Jurkat, Clone E6-1 (cell line): ENCODE results near the gene CFAP161. TPM values are rescaled to one million over a fixed set of nuclear protein-coding genes. Genes with fewer than 3 reads are reported as not detected.

ENCODE experiments used
- DNase-seq: peaks from one replicate; pipeline ENCODE4 v3.0.0-alpha.2; 2011; ENCODE audit warnings: low read depth, low spot score
- H3K4me3 ChIP-seq: 2 replicates; pipeline ENCODE4 v1.5.1; 2011; ENCODE audit warnings: mild to moderate bottlenecking, low read length, control low read depth, moderate library complexity
- polyA plus RNA-seq: library from polyadenylated mRNA; unstranded; fragments of >200 nt; gene quantifications from one replicate; pipeline ENCODE4 v1.2.1, GENCODE V29; 2012; ENCODE audit warnings: missing spikeins; ENCODE audit not compliant: insufficient read length, insufficient read depth

Gene CFAP161, protein sequence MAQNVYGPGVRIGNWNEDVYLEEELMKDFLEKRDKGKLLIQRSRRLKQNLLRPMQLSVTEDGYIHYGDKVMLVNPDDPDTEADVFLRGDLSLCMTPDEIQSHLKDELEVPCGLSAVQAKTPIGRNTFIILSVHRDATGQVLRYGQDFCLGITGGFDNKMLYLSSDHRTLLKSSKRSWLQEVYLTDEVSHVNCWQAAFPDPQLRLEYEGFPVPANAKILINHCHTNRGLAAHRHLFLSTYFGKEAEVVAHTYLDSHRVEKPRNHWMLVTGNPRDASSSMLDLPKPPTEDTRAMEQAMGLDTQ
- not detected for polyA plus RNA-seq

DNA sequence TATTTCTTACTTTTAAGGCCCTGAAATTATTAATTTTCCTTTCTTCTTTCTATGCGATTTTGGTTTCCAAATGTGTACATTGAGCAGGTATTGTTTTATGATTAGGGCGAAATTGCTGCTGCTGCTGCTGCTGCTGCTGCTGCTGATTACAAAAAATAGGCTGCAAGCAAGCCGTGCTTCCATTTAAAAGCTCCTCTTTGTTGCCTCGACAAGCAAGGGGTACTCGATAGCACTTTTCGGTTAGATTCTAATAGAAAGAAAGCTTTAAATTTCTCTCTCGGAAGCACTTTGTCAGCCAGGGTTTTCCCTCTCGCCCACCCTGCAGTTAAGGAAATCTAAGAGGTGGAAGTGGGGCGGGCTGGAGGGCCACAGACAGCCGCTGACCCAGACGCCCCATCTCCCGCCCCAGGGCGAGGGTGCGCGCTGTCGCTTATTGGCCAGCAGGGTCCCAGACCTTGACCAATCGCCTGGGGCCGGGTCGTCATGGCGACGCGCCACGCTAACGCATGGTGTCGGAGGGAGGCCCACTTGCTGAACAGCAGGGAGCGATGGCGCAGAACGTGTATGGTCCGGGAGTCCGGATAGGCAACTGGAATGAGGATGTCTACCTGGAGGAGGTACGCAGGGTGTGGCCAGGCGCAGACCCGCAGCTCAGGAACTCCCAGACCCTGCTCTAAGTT lies at the start of gene CFAP161:
Gene CFAP161, plus strand, starts transcription at position 489 of the 680 bp plus-strand sequence. Its CDS starts 60 bp downstream, at position 549.
- no peak for DNase-seq

GRCh38 chr15:81084716-81085115 lies 49.4 kb upstream of the CFAP161 start:
- H3K4me3 ChIP-seq = no peak overlapping the region
- no peak for DNase-seq

More for the DNA sequence above, at the start of gene CFAP161:
- H3K4me3 ChIP-seq = no peak within 1 kb of the TSS

DNA sequence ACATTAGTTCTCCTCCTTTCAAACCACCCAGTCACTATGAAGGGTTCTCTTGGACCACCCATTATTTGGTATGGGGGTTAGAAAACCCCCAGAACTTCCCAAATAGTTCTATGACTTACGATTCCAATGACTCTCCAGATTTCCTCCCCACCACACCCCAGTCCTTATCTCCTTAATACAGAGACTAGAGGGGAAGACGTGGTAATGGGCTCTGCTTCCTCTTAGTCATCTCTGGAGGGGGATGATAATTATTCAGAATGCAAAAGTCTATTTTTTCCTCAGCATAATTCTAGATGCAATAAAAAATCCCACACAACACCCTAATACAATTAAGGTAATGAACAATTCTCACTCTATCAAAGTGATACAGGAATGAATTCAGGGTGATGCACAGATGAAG lies 48.9 kb upstream of the CFAP161 start:
- H3K4me3 ChIP-seq = no peak overlapping the region
- no peak for DNase-seq

DNA sequence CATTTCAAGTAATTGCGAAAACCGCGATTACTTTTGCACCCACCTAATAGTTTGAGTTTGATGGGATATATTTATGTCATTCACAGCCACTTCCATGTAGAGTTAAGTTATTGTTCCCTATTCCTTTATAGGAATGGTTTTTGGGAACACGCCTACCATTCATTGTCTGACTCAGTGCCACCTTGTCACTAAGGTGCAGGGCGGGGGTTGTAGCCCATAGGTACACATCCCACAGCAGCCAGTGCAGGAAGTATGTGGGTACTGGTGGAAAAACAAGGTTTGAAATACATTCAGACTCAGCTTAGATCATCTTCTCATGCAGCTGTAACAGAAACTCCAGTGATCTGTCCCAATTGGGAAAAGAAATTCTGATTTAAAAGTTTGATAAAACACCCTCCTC lies 48.2 kb upstream of the CFAP161 start:
- H3K4me3 ChIP-seq = no peak overlapping the region
- DNase-seq = no peak

DNA sequence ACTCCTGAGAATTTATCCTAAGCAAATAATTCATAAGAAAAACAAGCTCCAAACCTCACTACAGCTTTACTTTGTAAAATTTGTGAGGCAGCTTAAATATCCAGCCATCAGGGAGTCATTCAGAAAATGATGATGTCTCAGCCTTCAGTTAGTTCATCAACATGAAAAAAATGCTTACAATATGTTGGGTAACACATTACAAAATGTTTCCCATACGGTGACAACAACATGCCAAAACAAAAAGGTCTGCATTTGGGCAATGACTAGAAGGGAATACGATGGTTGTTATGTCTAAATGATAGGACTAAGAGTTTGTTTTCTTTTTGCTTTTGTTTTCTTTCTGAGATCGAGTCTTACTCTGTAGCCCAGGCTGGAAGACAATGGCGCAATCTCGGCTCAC lies 47.0 kb upstream of the CFAP161 start:
- H3K4me3 ChIP-seq = no peak overlapping the region
- DNase-seq = no peak

- H3K4me3 ChIP-seq = no peak overlapping the region
- DNase-seq = no peak
Measured at GRCh38 chr15:81087694-81088093, 46.4 kb upstream of the CFAP161 start.

DNA sequence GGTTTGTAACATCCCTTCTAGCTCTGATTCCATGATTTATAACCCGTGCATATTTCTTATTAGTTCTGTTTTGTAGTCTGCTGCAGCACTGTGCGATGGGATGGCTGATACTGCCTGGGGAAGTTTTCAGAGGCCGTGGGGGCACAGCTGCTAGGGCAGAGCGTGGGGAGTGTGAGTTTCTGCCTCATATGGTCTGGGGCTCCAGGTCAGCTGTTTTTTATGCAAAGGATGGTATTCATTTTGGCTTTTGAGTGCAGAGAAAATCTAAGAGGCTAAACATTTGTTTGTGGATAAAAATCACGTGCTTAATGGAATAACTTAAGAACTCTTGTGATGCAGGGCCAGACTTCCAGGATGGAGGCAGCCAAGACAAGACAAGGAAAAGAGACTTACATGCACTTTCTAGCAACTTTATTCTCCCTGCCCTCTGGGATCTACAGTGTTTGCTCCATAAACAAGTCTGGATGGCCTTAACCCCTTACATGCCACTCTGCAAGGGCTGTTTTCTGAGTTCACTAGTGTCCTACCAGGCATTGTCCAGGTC lies 45.5 kb upstream of the CFAP161 start:
- H3K4me3 ChIP-seq = no peak overlapping the region
- no peak for DNase-seq

DNA sequence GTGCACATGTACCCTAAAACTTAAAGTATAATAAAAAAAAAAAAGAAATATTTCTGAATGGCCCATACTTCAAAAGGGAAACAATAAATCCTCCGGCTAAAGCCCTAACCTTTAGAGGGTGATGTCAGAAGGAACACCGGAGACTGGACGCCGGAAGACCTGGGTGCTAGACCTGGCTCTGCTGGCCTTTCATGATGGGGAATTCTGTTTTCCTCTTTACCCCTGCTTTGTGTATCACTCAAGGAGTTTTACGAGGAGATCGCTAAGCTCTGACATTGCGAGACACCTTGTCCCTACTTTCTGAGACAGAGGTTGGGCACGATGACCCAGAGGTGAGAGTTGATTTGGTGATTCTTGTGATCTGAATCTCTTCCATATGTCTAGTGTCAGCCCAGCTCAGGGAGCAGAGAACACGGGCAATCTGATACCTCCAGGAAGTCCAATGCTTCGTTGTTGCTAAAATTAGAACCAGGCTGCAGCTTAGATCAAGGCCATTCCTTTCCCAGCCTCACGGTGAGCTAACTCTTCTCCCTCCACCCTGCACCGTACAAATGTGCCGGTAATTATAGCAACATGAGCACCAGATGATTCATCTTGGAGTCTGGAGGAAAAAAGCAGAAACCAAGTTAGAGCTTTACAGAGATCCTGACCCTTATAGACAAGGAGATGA lies 42.0 kb upstream of the CFAP161 start:
- DNase-seq = no peak
- no peak overlapping the region for H3K4me3 ChIP-seq

DNA sequence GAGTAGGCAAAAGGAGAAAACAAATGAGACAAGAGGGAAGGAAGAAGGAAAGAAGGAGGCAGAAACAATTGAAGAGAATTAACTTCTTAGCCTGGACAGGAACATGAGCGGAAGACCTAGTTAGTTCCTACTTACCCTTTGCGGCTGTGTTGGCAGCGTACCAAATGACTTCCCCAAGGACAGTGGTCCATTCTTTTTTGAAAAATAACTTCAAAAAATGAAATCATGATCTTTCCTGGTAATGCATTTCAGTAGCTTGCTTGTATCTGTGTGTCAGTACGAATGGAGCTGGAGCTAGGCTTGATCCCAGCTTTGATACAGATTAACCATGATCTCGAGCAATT lies 41.5 kb upstream of the CFAP161 start:
- DNase-seq = no peak
- no peak overlapping the region for H3K4me3 ChIP-seq

GRCh38 chr15:81093961-81094360 lies 40.1 kb upstream of the CFAP161 start:
- DNase-seq = no peak
- H3K4me3 ChIP-seq = no peak overlapping the region

GRCh38 chr15:81095690-81096365 lies 38.2 kb upstream of the CFAP161 start:
- no peak for DNase-seq
- H3K4me3 ChIP-seq = no peak overlapping the region

- DNase-seq = no peak
- no peak overlapping the region for H3K4me3 ChIP-seq
Measured at GRCh38 chr15:81096398-81096797, 37.7 kb upstream of the CFAP161 start.

DNA sequence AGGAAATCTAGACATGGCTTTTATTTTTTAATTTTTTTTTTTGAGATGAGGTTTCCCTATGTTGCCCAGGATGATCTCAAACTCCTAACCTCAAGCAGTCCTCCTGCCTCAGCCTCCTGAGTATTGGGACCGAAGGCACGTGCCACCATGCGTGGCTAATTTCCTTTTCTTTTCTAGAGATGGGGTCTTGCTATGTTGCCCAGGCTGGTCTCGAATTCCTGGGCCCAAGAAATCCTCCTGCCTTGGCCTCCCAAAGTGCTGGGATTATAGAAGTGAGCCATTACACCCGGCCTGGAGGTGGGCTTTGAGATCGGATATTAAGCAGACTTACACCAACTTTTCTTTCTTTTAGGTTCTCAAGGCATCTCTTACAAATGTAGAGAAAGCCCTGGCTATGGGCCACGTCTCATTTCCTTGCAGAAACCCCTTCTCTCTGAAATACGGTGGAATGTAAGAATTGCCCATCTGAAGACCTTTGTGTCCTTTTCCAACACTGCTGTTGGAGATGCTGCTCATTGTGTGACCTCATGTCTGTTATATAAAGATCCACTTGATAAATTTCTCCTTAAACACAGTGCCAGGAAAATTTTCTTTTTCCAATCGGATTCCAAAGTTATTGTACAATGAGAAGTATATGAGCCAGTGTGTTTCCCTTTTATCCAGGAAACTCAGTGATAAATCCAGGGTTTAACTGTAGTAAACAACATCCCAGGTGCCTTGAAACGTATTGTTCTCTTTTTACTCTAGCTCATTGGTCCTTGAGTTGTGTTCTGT lies 36.8 kb upstream of the CFAP161 start:
- no peak for DNase-seq
- H3K4me3 ChIP-seq = no peak overlapping the region

DNA sequence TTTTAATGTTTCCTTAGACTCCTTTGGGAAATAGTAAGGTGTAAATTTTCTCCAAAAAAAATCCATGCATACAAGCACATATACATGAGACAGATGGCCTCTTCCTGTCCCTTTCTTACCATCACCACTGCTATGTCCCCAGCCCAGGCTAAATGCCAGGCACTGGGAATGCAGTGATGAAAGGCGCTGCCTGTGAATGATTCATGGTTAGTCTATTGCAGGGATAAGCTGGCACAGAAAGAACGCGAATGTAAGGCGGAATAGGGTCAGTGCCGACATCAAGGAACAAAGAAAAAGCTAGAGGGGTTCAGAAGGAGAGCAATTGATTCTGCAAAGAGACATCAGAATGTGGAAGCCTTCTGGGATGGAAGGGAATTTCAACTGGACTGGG lies 36.2 kb upstream of the CFAP161 start:
- no peak for DNase-seq
- H3K4me3 ChIP-seq = no peak overlapping the region

DNA sequence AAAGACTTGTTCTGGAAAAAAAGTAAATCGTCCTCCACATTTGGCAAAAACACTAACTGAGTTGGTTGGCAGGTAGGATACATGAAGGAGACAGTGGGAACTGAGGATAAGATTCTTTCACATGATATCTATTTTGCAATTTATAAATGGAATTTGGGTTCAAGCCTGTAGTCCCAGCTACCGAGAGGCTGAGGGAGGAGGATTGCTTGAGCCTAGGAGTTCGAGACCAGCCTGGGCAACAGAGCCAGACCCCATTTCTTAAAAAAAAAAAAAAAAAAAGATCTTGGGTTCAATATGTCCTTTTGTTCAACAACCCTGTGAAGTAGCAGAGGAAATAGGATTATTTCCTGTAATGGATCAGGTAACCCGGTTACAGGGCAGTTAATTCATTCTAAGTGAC lies 35.7 kb upstream of the CFAP161 start:
- no peak overlapping the region for H3K4me3 ChIP-seq
- no peak for DNase-seq

- H3K4me3 ChIP-seq = no peak overlapping the region
- DNase-seq = no peak
Measured at GRCh38 chr15:81098861-81099651, 35.0 kb upstream of the CFAP161 start.

DNA sequence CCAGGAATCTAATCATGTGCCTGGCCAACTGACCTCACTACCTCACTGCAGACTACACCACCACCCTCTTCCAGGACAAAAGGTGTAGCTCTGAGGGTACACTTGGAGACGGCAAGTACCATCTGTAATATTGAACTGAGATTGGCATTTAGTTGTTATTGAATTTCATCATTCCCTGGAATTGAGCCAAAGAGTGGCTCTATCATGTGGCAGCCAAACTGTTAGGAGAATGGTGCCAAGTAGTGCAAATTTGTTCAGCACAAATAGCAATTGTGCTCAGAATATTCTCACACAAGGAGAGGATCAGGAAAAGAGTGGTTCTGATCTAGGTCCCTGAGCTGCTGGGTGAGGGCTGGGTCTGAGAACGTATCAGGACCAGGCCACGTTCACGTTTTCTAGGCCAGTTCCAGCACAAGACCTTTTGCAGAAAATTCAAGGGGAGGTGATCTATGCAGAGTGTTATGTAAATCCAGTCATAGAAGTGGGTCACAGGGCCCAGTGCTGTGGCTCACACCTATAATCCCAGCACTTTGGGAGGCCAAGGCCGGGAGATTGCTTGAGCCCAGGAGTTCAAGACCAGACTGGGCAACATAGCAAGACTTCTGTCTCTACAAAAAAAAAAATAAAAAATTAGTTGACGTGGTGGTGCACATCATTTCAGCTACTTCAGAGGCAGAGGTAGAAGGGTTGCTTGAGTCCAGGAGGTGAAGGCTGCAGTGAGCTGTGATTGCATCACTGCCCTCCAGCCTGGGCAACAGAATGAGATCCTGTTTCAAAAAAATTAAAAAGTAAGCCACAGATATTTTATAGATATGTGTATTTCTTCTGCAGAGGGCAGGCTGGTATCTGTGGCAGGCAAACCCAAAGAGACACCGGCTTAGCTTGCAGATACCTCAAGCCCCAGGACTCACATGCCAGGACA lies 31.9 kb upstream of the CFAP161 start:
- no peak for DNase-seq
- H3K4me3 ChIP-seq = no peak overlapping the region
